H1 (cell line): ENCODE results near the gene RHOG. TPM values are rescaled to one million over a fixed set of nuclear protein-coding genes. Genes with fewer than 3 reads are reported as not detected.

Experiments used
- NRF1 ChIP-seq: IDR thresholded peaks from 2 replicates; pipeline ENCODE4 v1.6.1; 2011; ENCODE audit warnings: mild to moderate bottlenecking, low read depth, low read length, improper control_type of control experiment
- PHF8 ChIP-seq: fragments of 200-600 bp; sonication (generic); conservative IDR thresholded peaks from 2 replicates; pipeline ENCODE4 v1.7.1; 2012; ENCODE audit warnings: low read depth, mild to moderate bottlenecking, inconsistent platforms, low read length, moderate library complexity
- SIN3A ChIP-seq, 2 experiments: IDR thresholded peaks in 1 of 2; conservative IDR thresholded peaks in 1 of 2; 2 replicates each; pipeline ENCODE4 v1.6.1; 2011 to 2012; ENCODE audit warnings: low read length in 2 of 2, improper control_type of control experiment in 1 of 2, low read depth in 1 of 2, mild to moderate bottlenecking in 1 of 2
- polyA plus RNA-seq, 7 experiments: library from polyadenylated mRNA; depleted of rRNA in 3 of 7; stranded (reverse) in 5 of 7; unstranded in 2 of 7; fragments of >200 nt in 5 of 7; fragments of 200-250 nt in 2 of 7; gene quantifications; 1 replicate in 5 of 7; 2 replicates in 1 of 7; 4 replicates in 1 of 7; pipeline versions ENCODE4 v1.2.1 to v1.2.3, GENCODE V29; 2011 to 2013; ENCODE audit warnings: missing spikeins in 2 of 7, mixed read lengths in 2 of 7
- total RNA-seq: library from RNA; stranded (reverse); fragmentation: NEBNext Ultra II Directional; extraction: Animal tissue kit (Norgen Biotek cat#: 25700); gene quantifications from 2 replicates; pipeline ENCODE4 v1.2.1, GENCODE V29; 2021

The RHOG gene
- total and polyA plus RNA-seq, 2 of the 8 experiments (the other 6 are each of a cell fraction or from before 2014, with no cell fraction given) = 28.3 to 69.6 TPM

DNA sequence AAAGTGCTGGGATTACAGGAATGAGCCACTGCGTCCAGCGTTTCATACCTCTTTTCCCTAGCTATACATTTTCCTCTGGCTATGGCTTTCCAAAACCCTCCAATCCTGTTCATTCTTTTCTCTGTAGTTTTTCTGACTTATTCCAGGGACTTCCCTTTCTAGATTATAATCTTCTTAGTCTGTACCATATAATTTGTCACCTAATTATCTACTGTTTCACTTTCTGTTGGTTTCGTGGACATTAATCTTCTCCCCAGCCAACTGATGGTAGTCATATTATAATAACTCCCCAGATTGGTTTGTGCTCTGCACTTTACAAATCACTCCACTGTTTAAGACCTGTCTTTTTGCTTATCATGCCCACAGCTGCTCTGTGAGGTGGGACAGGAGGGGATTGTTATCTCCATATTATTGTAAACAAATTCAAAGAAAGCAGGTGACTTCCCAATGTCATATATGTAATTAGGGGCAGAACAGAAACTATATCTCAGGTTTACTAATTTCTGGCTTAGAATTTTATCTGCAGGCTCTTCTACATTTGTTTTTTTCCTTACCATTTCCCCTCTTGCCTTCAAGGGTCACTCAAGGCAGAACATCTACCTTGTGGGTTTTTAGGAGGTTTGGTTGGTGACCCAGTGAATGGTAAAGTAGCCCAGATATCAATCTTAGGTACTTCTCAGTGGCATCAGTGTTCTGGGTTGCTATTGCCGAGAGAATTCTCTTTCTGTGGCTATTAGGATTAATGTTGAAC lies 38.6 kb upstream of the RHOG start (continued):
- no peak for TF ChIP-seq PHF8
- no peak for TF ChIP-seq SIN3A (conservative IDR thresholded peaks at IDR 0.05 in 1 of 2, IDR thresholded peaks at IDR 0.05 in 1 of 2; ENCODE audit: low read depth in 1 of 2, low read length in 2 of 2)
- no peak for TF ChIP-seq NRF1
